Breast epithelium (tissue), 4 donors: ENCODE data around the gene GATAD2B. TPM values are rescaled to one million over a fixed set of nuclear protein-coding genes. Genes with fewer than 3 reads are reported as not detected.

Source experiments
- DNase-seq, 2 donors: peaks; one replicate each; pipeline ENCODE4 v3.0.0-alpha.2; 2019; ENCODE audit warnings: low spot score in 2 of 2
- H3K27ac ChIP-seq, 2 donors: fragments of 200-600 bp; sonication (generic) in 1 of 2; one replicate each; pipeline ENCODE4 v1.5.1; 2016 to 2019; ENCODE audit warnings: mild to moderate bottlenecking in 1 of 2
- H3K27me3 ChIP-seq, 2 donors: fragments of 200-600 bp; sonication (generic) in 1 of 2; one replicate each; pipeline versions ENCODE4 v1.5.1 to v1.6.0; 2017 to 2019; ENCODE audit warnings: control low read depth in 1 of 2, mild to moderate bottlenecking in 1 of 2
- H3K36me3 ChIP-seq: fragments of 200-600 bp; one replicate; pipeline ENCODE4 v1.5.1; 2019
- H3K4me1 ChIP-seq, 2 donors: fragments of 200-600 bp; sonication (generic); one replicate each; pipeline ENCODE4 v1.5.1; 2016 to 2019; ENCODE audit warnings: control low read depth in 1 of 2
- H3K4me3 ChIP-seq, 3 donors: fragments of 200-600 bp; sonication (generic); 1 replicate in 2 of 3; 2 replicates in 1 of 3; pipeline ENCODE4 v1.5.1; 2016 to 2019; ENCODE audit warnings: mild to moderate bottlenecking in 3 of 3, moderate library complexity in 2 of 3
- H3K9me3 ChIP-seq, 2 donors: fragments of 200-600 bp; sonication (generic) in 1 of 2; one replicate each; pipeline ENCODE4 v1.5.1; 2016 to 2019; ENCODE audit warnings: control low read depth in 1 of 2
- POLR2A ChIP-seq: fragments of 450-650 bp; IDR thresholded peaks from one replicate; pipeline ENCODE4 v1.6.1; 2016; ENCODE audit warnings: antibody characterized with exemption, mild to moderate bottlenecking, moderate library complexity
- POLR2AphosphoS5 ChIP-seq, 3 donors: sonication (generic); formaldehyde crosslinking; IDR thresholded peaks; one replicate each; pipeline ENCODE4 v1.6.1; 2017; ENCODE audit warnings: antibody characterized with exemption in 3 of 3
- intact Hi-C: fragments of 100-400 bp; cut with DNase I; formaldehyde crosslinking; loops from one replicate; pipeline ENCODE4 v1.15.1; 2023; ENCODE audit warnings: low total_unique reads
- total RNA-seq, 3 donors: library from RNA; depleted of rRNA; stranded (reverse); fragments of >200 nt; gene quantifications; one replicate each; pipeline ENCODE4 v1.1.0, GENCODE V29; 2016
- TF ChIP-seq, protein P1 (sequence below), 3 donors: fragments of 450-650 bp; IDR thresholded peaks; one replicate each; pipeline ENCODE4 v1.5.1; 2016 to 2017; ENCODE audit warnings: antibody characterized with exemption in 3 of 3, mild to moderate bottlenecking in 3 of 3, moderate library complexity in 3 of 3

The GATAD2B gene
- total RNA-seq, 3 donors from 2014 or later: 18.7 to 21.2 (median 20.0) TPM

DNA sequence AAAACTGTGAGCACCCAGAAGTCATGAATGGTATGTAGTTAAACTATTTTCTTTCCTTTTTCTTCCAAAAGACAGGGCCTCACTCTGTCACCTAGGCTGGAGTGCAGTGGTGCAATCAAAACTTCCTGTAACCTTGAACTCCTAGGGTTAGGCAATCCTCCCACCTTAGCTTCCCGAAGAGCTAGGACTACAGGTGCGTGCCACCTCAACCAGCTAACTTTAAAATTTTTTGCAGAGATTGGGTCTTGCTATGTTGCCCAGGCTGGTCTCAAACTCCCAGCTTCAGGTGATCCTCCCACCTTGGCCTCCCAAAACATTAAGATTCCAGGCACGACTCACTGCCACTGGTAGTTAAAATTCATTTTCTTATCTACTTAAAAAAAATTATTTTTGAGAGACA lies 62.5 kb downstream of the GATAD2B start:
- DNase-seq: no peak
- Histone ChIP-seq H3K36me3 (no peaks in the 10 kb centered on the region), H3K27me3 (no peaks in the 10 kb centered on the region), H3K27ac (no peak overlapping the region), H3K4me1 (no peaks in the 10 kb centered on the region), H3K4me3 (no peak overlapping the region), H3K9me3 (no peaks in the 10 kb centered on the region)
- TF ChIP-seq POLR2A: no peak
- TF ChIP-seq, protein P1, sequence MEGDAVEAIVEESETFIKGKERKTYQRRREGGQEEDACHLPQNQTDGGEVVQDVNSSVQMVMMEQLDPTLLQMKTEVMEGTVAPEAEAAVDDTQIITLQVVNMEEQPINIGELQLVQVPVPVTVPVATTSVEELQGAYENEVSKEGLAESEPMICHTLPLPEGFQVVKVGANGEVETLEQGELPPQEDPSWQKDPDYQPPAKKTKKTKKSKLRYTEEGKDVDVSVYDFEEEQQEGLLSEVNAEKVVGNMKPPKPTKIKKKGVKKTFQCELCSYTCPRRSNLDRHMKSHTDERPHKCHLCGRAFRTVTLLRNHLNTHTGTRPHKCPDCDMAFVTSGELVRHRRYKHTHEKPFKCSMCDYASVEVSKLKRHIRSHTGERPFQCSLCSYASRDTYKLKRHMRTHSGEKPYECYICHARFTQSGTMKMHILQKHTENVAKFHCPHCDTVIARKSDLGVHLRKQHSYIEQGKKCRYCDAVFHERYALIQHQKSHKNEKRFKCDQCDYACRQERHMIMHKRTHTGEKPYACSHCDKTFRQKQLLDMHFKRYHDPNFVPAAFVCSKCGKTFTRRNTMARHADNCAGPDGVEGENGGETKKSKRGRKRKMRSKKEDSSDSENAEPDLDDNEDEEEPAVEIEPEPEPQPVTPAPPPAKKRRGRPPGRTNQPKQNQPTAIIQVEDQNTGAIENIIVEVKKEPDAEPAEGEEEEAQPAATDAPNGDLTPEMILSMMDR (IDR thresholded peaks at IDR 0.05): no peak
- no peak for TF ChIP-seq POLR2AphosphoS5 (IDR thresholded peaks at IDR 0.05)
- intact Hi-C loops: no loop called here

DNA sequence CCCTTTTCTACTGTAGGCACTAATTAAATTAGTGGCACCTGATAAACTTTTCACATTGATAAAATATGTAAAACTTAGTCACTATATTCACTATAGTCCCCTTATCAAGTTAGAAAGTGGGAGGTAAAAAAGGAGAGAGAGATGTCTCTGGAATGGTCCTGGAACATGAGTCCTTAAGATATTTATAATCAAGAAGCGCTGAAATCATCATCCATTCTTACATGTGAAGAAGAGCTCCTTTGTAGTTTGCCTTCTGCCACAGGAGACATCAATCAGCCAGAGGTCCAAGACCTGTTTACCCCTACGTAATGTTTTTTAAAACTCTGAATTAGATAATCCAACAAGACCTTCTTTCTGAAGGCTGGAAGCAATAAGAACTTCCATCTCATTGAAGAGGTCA lies 65.3 kb downstream of the GATAD2B start:
- Histone ChIP-seq H3K4me1 (no peaks in the 10 kb centered on the region), H3K4me3 (no peak overlapping the region), H3K36me3 (no peaks in the 10 kb centered on the region), H3K9me3 (no peaks in the 10 kb centered on the region), H3K27me3 (no peaks in the 10 kb centered on the region), H3K27ac (no peak overlapping the region)
- TF ChIP-seq POLR2A: no peak
- TF ChIP-seq, protein P1 (IDR thresholded peaks at IDR 0.05): no peak
- no peak for TF ChIP-seq POLR2AphosphoS5 (IDR thresholded peaks at IDR 0.05)
- intact Hi-C loops: no loop called here
- no peak for DNase-seq

DNA sequence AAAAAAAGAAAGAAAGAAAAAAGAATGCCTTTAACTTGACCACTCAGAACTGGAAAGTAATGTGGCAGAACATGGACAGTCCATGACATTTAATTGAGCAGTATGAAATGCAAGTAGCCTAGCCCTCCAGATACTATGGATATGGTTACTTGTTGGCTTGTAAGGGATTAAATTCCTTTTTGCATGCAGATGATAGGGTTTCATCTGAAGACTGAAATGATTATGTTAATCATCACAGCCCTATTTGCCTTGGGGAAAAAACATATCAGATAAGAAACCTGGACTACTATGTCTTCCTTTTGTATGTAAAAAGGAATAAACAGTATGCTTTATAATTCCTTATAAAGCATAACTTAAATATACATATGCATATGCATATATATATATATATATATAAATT lies 66.0 kb downstream of the GATAD2B start:
- no peak overlapping the region for H3K4me3 ChIP-seq
- no peak for DNase-seq
- no peak overlapping the region for H3K27ac ChIP-seq
- no peaks in the 10 kb centered on the region for H3K27me3 ChIP-seq
- H3K4me1 ChIP-seq: no peaks in the 10 kb centered on the region
- intact Hi-C loops: no loop called here
- H3K36me3 ChIP-seq: no peaks in the 10 kb centered on the region
- TF ChIP-seq POLR2AphosphoS5 (IDR thresholded peaks at IDR 0.05): no peak
- no peak for TF ChIP-seq POLR2A
- TF ChIP-seq, protein P1 (IDR thresholded peaks at IDR 0.05): no peak
- no peaks in the 10 kb centered on the region for H3K9me3 ChIP-seq

DNA sequence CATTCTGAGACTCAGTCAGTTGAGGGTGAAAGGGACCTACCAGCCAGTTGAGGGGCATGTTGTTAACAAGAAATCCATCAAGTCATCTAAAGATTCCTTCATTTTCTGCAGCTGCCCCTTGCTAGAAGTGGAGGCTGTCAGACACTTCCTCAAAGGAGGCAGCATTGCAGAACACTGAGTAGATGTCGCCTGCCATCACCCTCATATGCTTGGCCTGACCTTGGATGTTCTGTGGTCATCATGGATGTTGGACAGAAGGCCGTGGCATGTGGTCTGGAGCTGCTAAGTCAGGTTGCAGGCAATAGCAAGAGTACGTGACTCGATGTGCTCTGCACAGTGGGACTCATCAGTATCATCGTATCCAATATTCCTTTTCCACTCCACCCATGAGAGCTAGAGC lies 70.6 kb downstream of the GATAD2B start:
- Histone ChIP-seq H3K27ac (no peak overlapping the region), H3K4me3 (no peak overlapping the region), H3K4me1 (no peaks in the 10 kb centered on the region), H3K36me3 (no peaks in the 10 kb centered on the region), H3K27me3 (no peaks in the 10 kb centered on the region), H3K9me3 (no peaks in the 10 kb centered on the region)
- intact Hi-C loops: no loop called here
- DNase-seq: no peak
- TF ChIP-seq POLR2AphosphoS5 (IDR thresholded peaks at IDR 0.05) (no peak), POLR2A (no peak)
- TF ChIP-seq, protein P1 (IDR thresholded peaks at IDR 0.05): no peak

DNA sequence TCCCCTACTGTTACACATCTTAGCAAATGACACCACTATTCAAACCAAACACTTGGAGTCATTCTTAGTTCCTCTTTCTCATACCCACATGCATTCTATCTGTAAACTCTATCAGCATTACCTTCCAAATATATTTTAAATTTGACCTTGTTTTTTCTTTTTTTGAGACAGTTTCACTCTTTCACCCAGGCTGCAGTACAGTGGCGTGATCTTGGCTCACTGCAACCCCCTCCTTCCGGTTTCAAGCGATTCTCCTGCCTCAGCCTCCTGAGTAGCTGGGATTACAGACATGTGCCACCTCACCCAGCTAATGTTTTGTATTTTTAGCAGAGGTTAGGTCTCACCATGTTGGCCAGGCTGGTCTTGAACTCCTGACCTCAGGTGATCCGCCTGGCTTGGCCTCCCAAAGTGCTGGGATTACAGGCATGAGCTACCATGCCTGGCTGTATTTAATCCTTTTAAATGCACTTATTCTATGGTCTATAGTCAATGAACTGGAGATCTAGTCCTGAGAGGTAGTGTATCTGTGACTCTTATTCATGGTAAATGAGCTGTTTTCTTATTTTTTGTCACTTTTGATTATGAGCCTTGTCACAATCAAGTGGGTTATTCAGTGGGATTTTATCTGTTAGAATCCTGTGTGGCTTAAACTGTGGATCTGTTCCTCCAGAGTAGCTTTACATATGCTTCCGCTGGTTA lies 73.1 kb downstream of the GATAD2B start:
- H3K9me3 ChIP-seq: no peaks in the 10 kb centered on the region
- intact Hi-C loops: no loop called here
- no peaks in the 10 kb centered on the region for H3K27me3 ChIP-seq
- no peak for DNase-seq
- no peak overlapping the region for H3K27ac ChIP-seq
- no peaks in the 10 kb centered on the region for H3K36me3 ChIP-seq
- TF ChIP-seq POLR2AphosphoS5 (IDR thresholded peaks at IDR 0.05) (no peak), POLR2A (no peak)
- TF ChIP-seq, protein P1 (IDR thresholded peaks at IDR 0.05): no peak
- H3K4me3 ChIP-seq: no peak overlapping the region
- no peaks in the 10 kb centered on the region for H3K4me1 ChIP-seq
